Measurements from ENCODE around the gene PTCD2.

GRCh38 chr5:72300590-72301339 lies 19.4 kb upstream of the PTCD2 start:
- TF ChIP-seq CTCF (IDR thresholded peaks at IDR 0.05; ENCODE audit: low read depth, low read length, poor library complexity, severe bottlenecking) (no peak), EZH2phosphoT487 (IDR thresholded peaks at IDR 0.05; ENCODE audit: borderline replicate concordance, low read length) (no peak)

Measured in DOHH2 (cell line).